Neural progenitor cell (in vitro differentiated cells): Measurements from ENCODE around the gene NRCAM.

Experiments
- CTCF ChIP-seq: fragments of 200-600 bp; sonication (generic); IDR thresholded peaks from 2 replicates; pipeline ENCODE4 v1.5.1; 2017; ENCODE audit warnings: antibody characterized with exemption, mild to moderate bottlenecking
- EZH2 ChIP-seq: fragments of 200-600 bp; sonication (generic); IDR thresholded peaks from 2 replicates; pipeline ENCODE4 v1.6.1; 2017; ENCODE audit warnings: antibody characterized with exemption, mild to moderate bottlenecking, moderate library complexity
- EZH2phosphoT487 ChIP-seq: fragments of 200-600 bp; sonication (generic); IDR thresholded peaks from 2 replicates; pipeline ENCODE4 v1.6.1; 2017; ENCODE audit warnings: antibody characterized with exemption

GRCh38 chr7:108299251-108299973 lies 156.8 kb downstream of the NRCAM start:
- no peak for TF ChIP-seq EZH2phosphoT487
- TF ChIP-seq EZH2: no peak
- TF ChIP-seq CTCF: no peak
